NCI-H524 treated with DMSO at 0.1 percent for 48 hours (cell line): ENCODE measurements around the gene AMN.

Experiments
- DNase-seq: peaks from one replicate; lab custom pipeline; 2025; lab: John Stamatoyannopoulos, UW

AMN gene

GRCh38 chr14:102944448-102945330, 22.2 kb downstream of the AMN start:
- DNase-seq, result no peak

GRCh38 chr14:102945346-102946130, 23.1 kb downstream of the AMN start:
- no peak for DNase-seq

- DNase-seq, result no peak
Observed at GRCh38 chr14:102947321-102948103, 25.0 kb downstream of the AMN start.

- no peak for DNase-seq
Observed at GRCh38 chr14:102948698-102949061, 26.2 kb downstream of the AMN start.

- DNase-seq, result no peak
Observed at GRCh38 chr14:102949062-102949800, 26.8 kb downstream of the AMN start.

GRCh38 chr14:102949801-102950451, 27.5 kb downstream of the AMN start:
- no peak for DNase-seq

- DNase-seq, result no peak
Observed at GRCh38 chr14:102951034-102951433, 28.6 kb downstream of the AMN start.

GRCh38 chr14:102951799-102952198, 29.3 kb downstream of the AMN start:
- no peak for DNase-seq

GRCh38 chr14:102952276-102952675, 29.8 kb downstream of the AMN start:
- DNase-seq, result no peak

GRCh38 chr14:102953100-102953499, 30.6 kb downstream of the AMN start:
- DNase-seq, result no peak

GRCh38 chr14:102954081-102954789, 31.8 kb downstream of the AMN start:
- no peak for DNase-seq

GRCh38 chr14:102955636-102956408, 33.4 kb downstream of the AMN start:
- no peak for DNase-seq

GRCh38 chr14:102957222-102957621, 34.8 kb downstream of the AMN start:
- DNase-seq, result no peak

- no peak for DNase-seq
Observed at GRCh38 chr14:102958461-102958860, 36.0 kb downstream of the AMN start.

GRCh38 chr14:102962111-102962627, 39.7 kb downstream of the AMN start:
- no peak for DNase-seq

- DNase-seq, result no peak
Observed at GRCh38 chr14:102964152-102964730, 41.8 kb downstream of the AMN start.

GRCh38 chr14:102965282-102965681, 42.8 kb downstream of the AMN start:
- DNase-seq, result no peak

- DNase-seq, result no peak
Observed at GRCh38 chr14:102965971-102966655, 43.6 kb downstream of the AMN start.
